H1 (cell line): Measurements from ENCODE around the gene ARMC6. TPM values are rescaled to one million over a fixed set of nuclear protein-coding genes. Genes with fewer than 3 reads are reported as not detected.

Source experiments
- CTCF ChIA-PET: fragments of 300-600 bp; sonication (Branson Sonifier 250); formaldehyde crosslinking; loops from one replicate; lab custom pipeline; 2021; ENCODE audit not compliant: partially characterized antibody; lab: Charles Lee
- POLR2A ChIA-PET: fragments of 300-600 bp; sonication (Branson Sonifier 250); formaldehyde crosslinking; loops from one replicate; lab custom pipeline; 2021; ENCODE audit warnings: inconsistent platforms; ENCODE audit not compliant: partially characterized antibody; lab: Charles Lee
- DNase-seq, 2 experiments: peaks; one replicate each; pipeline versions ENCODE4 v3.0.0 to v3.0.0-alpha.2; 2010 to 2022; ENCODE audit warnings: low spot score in 2 of 2, low read depth in 1 of 2, mixed read lengths in 1 of 2
- FAIRE-seq: peaks from 2 replicates; lab custom pipeline; 2011; peaks lifted over from hg19 to GRCh38; lab: Jason Lieb, UNC
- H2AFZ ChIP-seq: 2 replicates; pipeline ENCODE4 v1.8.1; 2012; ENCODE audit warnings: low read length, inconsistent platforms
- H2AK5ac ChIP-seq: 2 replicates; pipeline ENCODE4 v1.6.1; 2013; ENCODE audit warnings: low read depth, low read length
- H2BK120ac ChIP-seq: replicated peaks from 2 replicates; pipeline ENCODE3; 2013; ENCODE audit warnings: low read depth, low read length, inconsistent platforms
- H2BK12ac ChIP-seq: 2 replicates; pipeline ENCODE4 v1.6.1; 2013; ENCODE audit warnings: low read depth, low read length
- H2BK15ac ChIP-seq: 2 replicates; pipeline ENCODE4 v1.6.1; 2013; ENCODE audit warnings: low read length
- H2BK20ac ChIP-seq: 2 replicates; pipeline ENCODE4 v1.6.1; 2013; ENCODE audit warnings: low read length
- H2BK5ac ChIP-seq: 2 replicates; pipeline ENCODE4 v1.6.1; 2013; ENCODE audit warnings: low read depth, low read length
- H3K14ac ChIP-seq: 2 replicates; pipeline ENCODE4 v1.6.1; 2013; ENCODE audit warnings: inconsistent platforms; ENCODE audit not compliant: insufficient read length
- H3K18ac ChIP-seq: 2 replicates; pipeline ENCODE4 v1.6.1; 2013; ENCODE audit warnings: low read length; ENCODE audit errors: extremely low read depth
- H3K23ac ChIP-seq: 2 replicates; pipeline ENCODE4 v1.6.1; 2013; ENCODE audit warnings: inconsistent platforms; ENCODE audit not compliant: insufficient read length
- H3K23me2 ChIP-seq: 2 replicates; pipeline ENCODE4 v1.6.1; 2013; ENCODE audit warnings: low read depth, low read length
- H3K27ac ChIP-seq: 2 replicates; pipeline ENCODE4 v1.6.1; 2011; ENCODE audit warnings: low read depth, low read length, inconsistent platforms
- H3K27me3 ChIP-seq, 4 experiments: replicated peaks in 1 of 4; 1 replicate in 1 of 4; 2 replicates in 3 of 4; pipeline versions ENCODE4 v1.6.1 to v1.8.1; 2011 to 2013; ENCODE audit warnings: low read length in 3 of 4, mild to moderate bottlenecking in 3 of 4, inconsistent platforms in 2 of 4, mixed read lengths in 2 of 4, moderate library complexity in 1 of 4; ENCODE audit not compliant: control insufficient read depth in 3 of 4, insufficient read depth in 3 of 4; ENCODE audit errors: extremely low read depth in 1 of 4
- H3K36me3 ChIP-seq, 4 experiments: 2 replicates each; pipeline versions ENCODE4 v1.6.1 to v1.8.1; 2011 to 2013; ENCODE audit warnings: mild to moderate bottlenecking in 4 of 4, low read length in 3 of 4, moderate library complexity in 2 of 4, control low read depth in 1 of 4, inconsistent platforms in 1 of 4; ENCODE audit not compliant: insufficient read depth in 4 of 4, control insufficient read depth in 2 of 4
- H3K4ac ChIP-seq: replicated peaks from 2 replicates; pipeline ENCODE3; 2013; ENCODE audit warnings: low read length, low read depth, mixed read lengths, inconsistent platforms; ENCODE audit not compliant: insufficient read length
- H3K4me1 ChIP-seq, 4 experiments: replicated peaks in 1 of 4; 1 replicate in 1 of 4; 2 replicates in 3 of 4; pipeline versions ENCODE4 v1.6.1 to v1.8.1; 2011 to 2013; ENCODE audit warnings: low read length in 3 of 4, inconsistent platforms in 2 of 4, mixed read lengths in 1 of 4; ENCODE audit not compliant: insufficient read depth in 4 of 4, control insufficient read depth in 3 of 4
- H3K4me2 ChIP-seq, 2 experiments: 2 replicates each; pipeline versions ENCODE4 v1.6.1 to v1.8.1; 2011 to 2013; ENCODE audit warnings: low read depth in 2 of 2, low read length in 2 of 2, control low read depth in 1 of 2, inconsistent platforms in 1 of 2, mild to moderate bottlenecking in 1 of 2; ENCODE audit not compliant: insufficient read depth in 1 of 2
- H3K4me3 ChIP-seq, 4 experiments: fragments of 200-600, 300-600 bp in 1 of 4; sonication (generic), shearing (Covaris generic), sonication (Bioruptor Twin) in 1 of 4; 2 replicates each; pipeline versions ENCODE4 v1.5.1 to v1.8.1; 2011 to 2016; ENCODE audit warnings: low read length in 4 of 4, low read depth in 3 of 4, control low read depth in 2 of 4, inconsistent platforms in 2 of 4, mild to moderate bottlenecking in 2 of 4, mixed read lengths in 1 of 4, moderate library complexity in 1 of 4; ENCODE audit not compliant: insufficient read depth in 2 of 4; ENCODE audit errors: extremely low read depth in 1 of 4
- H3K56ac ChIP-seq: replicated peaks from 2 replicates; pipeline ENCODE3; 2013; ENCODE audit warnings: low read depth, mild to moderate bottlenecking, mixed read lengths, low read length, inconsistent platforms; ENCODE audit not compliant: insufficient read length
- H3K79me1 ChIP-seq: 2 replicates; pipeline ENCODE4 v1.6.1; 2013; ENCODE audit warnings: low read depth, low read length, control low read depth
- H3K79me2 ChIP-seq, 2 experiments: 2 replicates each; pipeline versions ENCODE4 v1.6.1 to v1.8.1; 2012 to 2013; ENCODE audit warnings: low read length in 2 of 2, mild to moderate bottlenecking in 2 of 2, inconsistent platforms in 1 of 2; ENCODE audit not compliant: insufficient read depth in 2 of 2, control insufficient read depth in 1 of 2
- H3K9ac ChIP-seq, 4 experiments: replicated peaks in 1 of 4; 1 replicate in 1 of 4; 2 replicates in 3 of 4; pipeline versions ENCODE4 v1.6.1 to v1.8.1; 2011 to 2013; ENCODE audit warnings: low read depth in 3 of 4, low read length in 3 of 4, control low read depth in 2 of 4, mild to moderate bottlenecking in 2 of 4, moderate library complexity in 2 of 4, inconsistent platforms in 1 of 4; ENCODE audit errors: extremely low read depth in 1 of 4
- H3K9me3 ChIP-seq, 2 experiments: 2 replicates each; pipeline versions ENCODE4 v1.6.1 to v1.8.1; 2012 to 2013; ENCODE audit warnings: mild to moderate bottlenecking in 2 of 2, moderate library complexity in 2 of 2, control low read depth in 1 of 2, inconsistent platforms in 1 of 2, low read depth in 1 of 2, low read length in 1 of 2, mixed read lengths in 1 of 2; ENCODE audit not compliant: insufficient read depth in 2 of 2
- H4K20me1 ChIP-seq, 2 experiments: replicated peaks in 1 of 2; 2 replicates each; pipeline versions ENCODE3 to v1.8.1; 2011 to 2013; ENCODE audit warnings: inconsistent platforms in 2 of 2, low read length in 2 of 2, mild to moderate bottlenecking in 1 of 2; ENCODE audit not compliant: insufficient read depth in 2 of 2, control insufficient read depth in 1 of 2
- H4K5ac ChIP-seq: 2 replicates; pipeline ENCODE4 v1.6.1; 2013; ENCODE audit warnings: low read length, low read depth, mixed read lengths, inconsistent platforms; ENCODE audit not compliant: insufficient read length
- H4K8ac ChIP-seq: 2 replicates; pipeline ENCODE4 v1.8.0; 2013; ENCODE audit warnings: mild to moderate bottlenecking, moderate library complexity, low read length, inconsistent platforms; ENCODE audit not compliant: insufficient read depth; ENCODE audit errors: extremely low read depth
- H4K91ac ChIP-seq: replicated peaks from 2 replicates; pipeline ENCODE3; 2013; ENCODE audit warnings: low read length, mixed read lengths, inconsistent platforms; ENCODE audit not compliant: insufficient read length
- ASH2L ChIP-seq: fragments of 200-600, 300-600 bp; sonication (generic); IDR thresholded peaks from one replicate; pipeline ENCODE4 v1.7.1; 2017; ENCODE audit warnings: low read length
- BRCA1 ChIP-seq: IDR thresholded peaks from 2 replicates; pipeline ENCODE4 v1.6.1; 2012; ENCODE audit warnings: low read depth, low read length, improper control_type of control experiment
- CBX5 ChIP-seq: fragments of 300-800, 300-1000 bp; sonication (generic); IDR thresholded peaks from 2 replicates; pipeline ENCODE4 v1.7.1; 2016; ENCODE audit warnings: antibody characterized with exemption, low read length, low read depth
- CREB1 ChIP-seq: IDR thresholded peaks from 2 replicates; pipeline ENCODE4 v1.6.1; 2012; ENCODE audit warnings: inconsistent platforms
- FOSL1 ChIP-seq: IDR thresholded peaks from 2 replicates; pipeline ENCODE4 v1.6.1; 2011; ENCODE audit warnings: mild to moderate bottlenecking, low read depth, low read length, moderate library complexity; ENCODE audit not compliant: insufficient read depth
- JUN ChIP-seq: IDR thresholded peaks from 2 replicates; pipeline ENCODE4 v1.6.1; 2011; ENCODE audit warnings: low read depth, mild to moderate bottlenecking, improper control_type of control experiment, low read length
- NANOG ChIP-seq: IDR thresholded peaks from 2 replicates; pipeline ENCODE4 v1.6.1; 2011; ENCODE audit warnings: low read length, low read depth, mild to moderate bottlenecking, inconsistent platforms; ENCODE audit not compliant: insufficient read depth, poor library complexity, severe bottlenecking
- POLR2AphosphoS5 ChIP-seq: IDR thresholded peaks from 2 replicates; pipeline ENCODE4 v1.6.1; 2011; ENCODE audit warnings: low read depth, low read length
- SAP30 ChIP-seq: fragments of 300-600 bp; sonication (generic); IDR thresholded peaks from 2 replicates; pipeline ENCODE4 v1.7.1; 2012; ENCODE audit warnings: low read length, moderate library complexity, mild to moderate bottlenecking, inconsistent platforms; ENCODE audit not compliant: insufficient read depth, insufficient replicate concordance
- SRF ChIP-seq: IDR thresholded peaks from 2 replicates; pipeline ENCODE4 v1.6.1; 2011; ENCODE audit warnings: mild to moderate bottlenecking, low read depth, low read length, moderate library complexity
- WGBS, 2 experiments: shearing (Covaris generic) in 1 of 2; methylation state at CpG; one replicate each; pipeline versions ENCODE4 v1.1.6 to v1.1.7; 2013 to 2015; ENCODE audit warnings: low lambda C conversion rate in 2 of 2, mixed read lengths in 2 of 2, inconsistent platforms in 1 of 2, low coverage in 1 of 2, missing lambda C conversion rate in 1 of 2; ENCODE audit not compliant: insufficient replicate concordance in 2 of 2, insufficient coverage in 1 of 2, insufficient read length in 1 of 2; ENCODE audit errors: extremely low coverage in 1 of 2, missing lambda C conversion rate in 1 of 2; 5-methylcytosine and 5-hydroxymethylcytosine counted together
- polyA plus RNA-seq, 7 experiments: library from polyadenylated mRNA; depleted of rRNA in 3 of 7; stranded (reverse) in 5 of 7; unstranded in 2 of 7; fragments of >200 nt in 5 of 7; fragments of 200-250 nt in 2 of 7; gene quantifications; 1 replicate in 5 of 7; 2 replicates in 1 of 7; 4 replicates in 1 of 7; pipeline versions ENCODE4 v1.2.1 to v1.2.3, GENCODE V29; 2011 to 2013; ENCODE audit warnings: missing spikeins in 2 of 7, mixed read lengths in 2 of 7
- total RNA-seq: library from RNA; stranded (reverse); fragmentation: NEBNext Ultra II Directional; extraction: Animal tissue kit (Norgen Biotek cat#: 25700); gene quantifications from 2 replicates; pipeline ENCODE4 v1.2.1, GENCODE V29; 2021
- TF ChIP-seq, protein P1 (sequence below): IDR thresholded peaks from 2 replicates; pipeline ENCODE4 v1.6.1; 2011; ENCODE audit warnings: low read length, improper control_type of control experiment

The ARMC6 gene
- total and polyA plus RNA-seq, 2 of the 8 experiments (the other 6 are each of a cell fraction or from before 2014, with no cell fraction given), result 67.1 to 68.3 TPM

- peaks cover 11 to 24% of the 10 kb centered on the region in 2 experiments for H4K20me1 ChIP-seq
- 82% methylated on average over 6 of the region's 6 CpGs; no CpG with 5 or more reads in 1 of the 2 experiments for WGBS, 2 experiments
- TF ChIP-seq BRCA1 (no peak), SAP30 (no peak), CREB1 (0 out of 2 replicates have a peak, but pooled peaks have one; percentile 11), FOSL1 (no peak), ASH2L (no peak), CBX5 (no peak), SRF (no peak), NANOG (no peak), POLR2AphosphoS5 (peak; percentile 57), JUN (no peak)
- TF ChIP-seq, protein P1, sequence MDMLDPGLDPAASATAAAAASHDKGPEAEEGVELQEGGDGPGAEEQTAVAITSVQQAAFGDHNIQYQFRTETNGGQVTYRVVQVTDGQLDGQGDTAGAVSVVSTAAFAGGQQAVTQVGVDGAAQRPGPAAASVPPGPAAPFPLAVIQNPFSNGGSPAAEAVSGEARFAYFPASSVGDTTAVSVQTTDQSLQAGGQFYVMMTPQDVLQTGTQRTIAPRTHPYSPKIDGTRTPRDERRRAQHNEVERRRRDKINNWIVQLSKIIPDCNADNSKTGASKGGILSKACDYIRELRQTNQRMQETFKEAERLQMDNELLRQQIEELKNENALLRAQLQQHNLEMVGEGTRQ, result no peak
Observed at GRCh38 chr19:18996796-18997394, 36.5 kb upstream of the ARMC6 start.

More at GRCh38 chr19:18996796-18997394, 36.5 kb upstream of the ARMC6 start:
- peaks cover 0 to 7% (median 3%) of the 10 kb centered on the region in 4 experiments; a peak in 5 of 7 replicates for H3K4me1 ChIP-seq
- H4K91ac ChIP-seq, result no peak overlapping the region
- H2BK12ac ChIP-seq, result no peak overlapping the region
- no peak overlapping the region for H4K8ac ChIP-seq
- DNase-seq, result no peak
- H2BK15ac ChIP-seq, result no peak overlapping the region
- no peak overlapping the region for H2AFZ ChIP-seq
- no peak overlapping the region for H2AK5ac ChIP-seq
- H3K4ac ChIP-seq, result no peak overlapping the region
- H3K27me3 ChIP-seq, result no peaks in the 10 kb centered on the region
- H2BK5ac ChIP-seq, result no peak overlapping the region
- no peak for FAIRE-seq
- H4K5ac ChIP-seq, result no peak overlapping the region
- 0 out of 2 replicates have a peak, but pooled peaks cover 3% of the 10 kb centered on the region for H3K79me1 ChIP-seq
- H2BK120ac ChIP-seq, result no peak overlapping the region
- H3K36me3 ChIP-seq, result peaks cover 13 to 53% (median 30%) of the 10 kb centered on the region in 4 experiments
- H3K9ac ChIP-seq, result no peak overlapping the region
- H3K27ac ChIP-seq, result no peak overlapping the region
- H3K9me3 ChIP-seq, result no peaks in the 10 kb centered on the region
- no peak overlapping the region for H2BK20ac ChIP-seq
- ChIA-PET POLR2A (interaction anchor here (0.7 to 4.4 kb wide), 2 partner anchors 11 to 62 kb away, joined by 3 to 26 read pairs; no protein-coding TSS in a partner anchor), CTCF (interaction anchor here (0.6 to 3.2 kb wide), 4 partner anchors 11 to 130 kb away, joined by 3 to 40 read pairs (median 4); partner anchors contain the start of genes COPE and DDX49)
- no peak overlapping the region for H3K18ac ChIP-seq
- no peak overlapping the region for H3K56ac ChIP-seq
- H3K23ac ChIP-seq, result no peak overlapping the region
- no peak overlapping the region for H3K14ac ChIP-seq
- H3K4me2 ChIP-seq, result no peak overlapping the region
- H3K79me2 ChIP-seq, result no peaks in the 10 kb centered on the region
- H3K4me3 ChIP-seq, result no peak overlapping the region
- no peaks in the 10 kb centered on the region for H3K23me2 ChIP-seq
